Myometrial cell (primary cell): ENCODE results near the gene CALM1. TPM values are rescaled to one million over a fixed set of nuclear protein-coding genes. Genes with fewer than 3 reads are reported as not detected.

Experiments used
- total RNA-seq: library from RNA; depleted of rRNA; stranded (reverse); fragments of >200 nt; gene quantifications from 2 replicates; pipeline ENCODE4 v1.2.3, GENCODE V29; 2015

Gene CALM1
- total RNA-seq = 423 and 456 TPM in 2 replicates

GRCh38 chr14:90396341-90397339 lies at the start of gene CALM1:
Gene CALM1 (plus strand): TSS chr14:90397029. CDS start chr14:90397231, 202 bp downstream.

Other genes with a start within 250 kb of the CALM1 start
- 180 and 248 TPM in 2 replicates for gene PSMC1, start 140.5 kb upstream of the CALM1 start, total RNA-seq
- 9.0 and 14.7 TPM in 2 replicates for gene NRDE2, start 65.1 kb upstream of the CALM1 start, total RNA-seq